22Rv1 (cell line): Measurements from ENCODE around the gene DMXL1.

ENCODE experiments used
- CTCF ChIP-seq: fragments of 450-650 bp; IDR thresholded peaks from 2 replicates; pipeline ENCODE4 v1.5.1; 2017; ENCODE audit warnings: mild to moderate bottlenecking
- ZFX ChIP-seq: fragments of 450-650 bp; IDR thresholded peaks from 2 replicates; pipeline ENCODE4 v1.6.1; 2017; ENCODE audit warnings: antibody characterized with exemption, borderline replicate concordance

DNA sequence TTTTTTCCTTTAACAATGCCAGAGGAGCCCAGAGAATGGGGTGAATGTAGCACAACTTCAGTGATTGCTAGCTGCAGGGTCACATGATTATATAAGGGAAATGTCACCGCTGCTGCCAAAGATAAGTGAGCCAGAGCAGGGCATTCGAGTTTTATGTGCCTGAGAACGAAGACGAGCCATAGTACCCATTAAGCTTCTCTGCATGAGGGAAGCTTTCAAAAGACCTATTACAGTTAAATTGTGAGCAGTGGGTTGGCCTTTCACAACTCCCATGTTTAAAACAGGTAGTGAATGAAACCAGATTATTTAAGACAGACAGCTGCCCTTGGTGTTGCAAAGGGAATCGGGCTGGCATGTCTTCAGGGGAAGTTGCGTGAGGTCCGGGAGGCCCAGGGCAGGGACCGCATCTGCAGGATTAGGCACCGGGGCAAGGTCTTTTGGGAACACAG is 202.5 kb downstream of the DMXL1 start:
- TF ChIP-seq CTCF (no peak), ZFX (no peak)
